ENCODE data around the gene ABCF2.

ABCF2 gene

GRCh38 chr7:151195616-151196450 is 31.2 kb downstream of the ABCF2 start:
- no peak for DNase-seq (ENCODE audit: low read depth in 2 of 2)

GRCh38 chr7:151194188-151194587 is 32.8 kb downstream of the ABCF2 start:
- DNase-seq (ENCODE audit: low read depth in 2 of 2), result no peak

- no peak for DNase-seq (ENCODE audit: low read depth in 2 of 2)
These were observed 33.6 kb downstream of the ABCF2 start for GRCh38 chr7:151193203-151193978.

GRCh38 chr7:151192002-151192539 is 34.9 kb downstream of the ABCF2 start:
- no peak for DNase-seq (ENCODE audit: low read depth in 2 of 2)

- no peak for DNase-seq (ENCODE audit: low read depth in 2 of 2)
These were observed 35.5 kb downstream of the ABCF2 start for GRCh38 chr7:151191544-151191943.

- DNase-seq (ENCODE audit: low read depth in 2 of 2), result no peak
These were observed 38.0 kb downstream of the ABCF2 start for GRCh38 chr7:151189038-151189437.

GRCh38 chr7:151188252-151188542 is 38.8 kb downstream of the ABCF2 start:
- DNase-seq (ENCODE audit: low read depth in 2 of 2), result no peak

GRCh38 chr7:151187409-151188251 is 39.4 kb downstream of the ABCF2 start:
- DNase-seq (ENCODE audit: low read depth in 2 of 2), result no peak

- no peak for DNase-seq (ENCODE audit: low read depth in 2 of 2)
These were observed 40.2 kb downstream of the ABCF2 start, which contains the start of gene ASB10 for GRCh38 chr7:151186640-151187408. Gene ASB10 (minus strand): TSS chr7:151187250. CDS start chr7:151187130, 120 bp downstream.

- no peak for DNase-seq (ENCODE audit: low read depth in 2 of 2)
These were observed 41.0 kb downstream of the ABCF2 start for GRCh38 chr7:151185762-151186639.

- no peak for DNase-seq (ENCODE audit: low read depth in 2 of 2)
These were observed 46.0 kb downstream of the ABCF2 start for GRCh38 chr7:151181011-151181431.

GRCh38 chr7:151179946-151180345 is 47.1 kb downstream of the ABCF2 start:
- no peak for DNase-seq (ENCODE audit: low read depth in 2 of 2)

- DNase-seq (ENCODE audit: low read depth in 2 of 2), result no peak
These were observed 47.6 kb downstream of the ABCF2 start for GRCh38 chr7:151179287-151179860.

- no peak for DNase-seq (ENCODE audit: low read depth in 2 of 2)
These were observed 48.2 kb downstream of the ABCF2 start for GRCh38 chr7:151178831-151179230.

- no peak for DNase-seq (ENCODE audit: low read depth in 2 of 2)
These were observed 48.8 kb downstream of the ABCF2 start for GRCh38 chr7:151178236-151178635.

- no peak for DNase-seq (ENCODE audit: low read depth in 2 of 2)
These were observed 49.7 kb downstream of the ABCF2 start for GRCh38 chr7:151177310-151177709.

- DNase-seq (ENCODE audit: low read depth in 2 of 2), result no peak
These were observed 50.6 kb downstream of the ABCF2 start for GRCh38 chr7:151176401-151176800.

- no peak for DNase-seq (ENCODE audit: low read depth in 2 of 2)
These were observed 51.2 kb downstream of the ABCF2 start for GRCh38 chr7:151175793-151176311.

- DNase-seq (ENCODE audit: low read depth in 2 of 2), result no peak
These were observed 51.8 kb downstream of the ABCF2 start for GRCh38 chr7:151175047-151175792.

Data from stimulated activated CD4-positive, alpha-beta T cell treated with anti-CD3 and anti-CD28 coated beads, Interleukin-12 subunit alpha, Interleukin-12 subunit beta, amount 100 ng/mL, for 24 hours (primary cell).